Liver (tissue), 3 donors: Measurements from ENCODE around the gene RGCC.

Source experiments
- ATF3 ChIP-seq: IDR thresholded peaks from 2 replicates; pipeline ENCODE4 v1.6.1; 2016; ENCODE audit warnings: antibody characterized with exemption
- CTCF ChIP-seq: fragments of 150-350 bp; IDR thresholded peaks from 2 replicates; pipeline ENCODE4 v1.5.1; 2017; ENCODE audit warnings: improper control_type of control experiment, low read depth, low read length; ENCODE audit not compliant: missing input control
- EGR1 ChIP-seq, 2 donors: IDR thresholded peaks; 2 replicates each; pipeline ENCODE4 v1.6.1; 2016 to 2018; ENCODE audit warnings: antibody characterized with exemption in 2 of 2, low read depth in 2 of 2
- GABPA ChIP-seq, 2 donors: IDR thresholded peaks in 1 of 2; conservative IDR thresholded peaks in 1 of 2; 2 replicates each; pipeline ENCODE4 v1.6.1; 2016; ENCODE audit warnings: antibody characterized with exemption in 2 of 2, mild to moderate bottlenecking in 1 of 2, moderate library complexity in 1 of 2
- HNF4A ChIP-seq, 2 donors: conservative IDR thresholded peaks; 2 replicates each; pipeline ENCODE4 v1.6.1; 2016; ENCODE audit warnings: antibody characterized with exemption in 2 of 2, mild to moderate bottlenecking in 2 of 2
- JUND ChIP-seq, 2 donors: IDR thresholded peaks; 2 replicates each; pipeline ENCODE4 v1.6.1; 2016; ENCODE audit warnings: antibody characterized with exemption in 2 of 2
- MAX ChIP-seq: IDR thresholded peaks from 2 replicates; pipeline ENCODE4 v1.6.1; 2016; ENCODE audit warnings: antibody characterized with exemption
- REST ChIP-seq: IDR thresholded peaks from 2 replicates; pipeline ENCODE4 v1.6.1; 2016; ENCODE audit warnings: antibody characterized with exemption, mild to moderate bottlenecking
- RXRA ChIP-seq, 2 donors: IDR thresholded peaks; 2 replicates each; pipeline ENCODE4 v1.6.1; 2017 to 2018; ENCODE audit warnings: antibody characterized with exemption in 2 of 2, mild to moderate bottlenecking in 1 of 2
- TAF1 ChIP-seq: conservative IDR thresholded peaks from 2 replicates; pipeline ENCODE4 v1.6.1; 2016; ENCODE audit warnings: antibody characterized with exemption, mild to moderate bottlenecking
- YY1 ChIP-seq: IDR thresholded peaks from 2 replicates; pipeline ENCODE4 v1.6.1; 2016; ENCODE audit warnings: antibody characterized with exemption, mild to moderate bottlenecking
- ZBTB33 ChIP-seq: IDR thresholded peaks from 2 replicates; pipeline ENCODE4 v1.6.1; 2016; ENCODE audit warnings: antibody characterized with exemption
- donor health status: healthy.
- donor health status: healthy.

- TF ChIP-seq TAF1 (no peak), CTCF (no peak), EGR1 (IDR thresholded peaks at IDR 0.05; ENCODE audit: low read depth in 2 of 2) (no peak), ZBTB33 (no peak), MAX (no peak), ATF3 (no peak), REST (no peak), YY1 (no peak), HNF4A (conservative IDR thresholded peaks at IDR 0.05) (no peak), JUND (IDR thresholded peaks at IDR 0.05) (no peak), GABPA (IDR thresholded peaks at IDR 0.05 in 1 of 2, conservative IDR thresholded peaks at IDR 0.05 in 1 of 2) (no peak), RXRA (IDR thresholded peaks at IDR 0.05) (no peak)
Observed at GRCh38 chr13:41462427-41462826, 5.1 kb downstream of the RGCC start.
